DOHH2 (cell line): ENCODE results near the gene CFAP221.

ENCODE experiments used
- CTCF ChIP-seq: fragments of 200-600 bp; sonication (generic); IDR thresholded peaks from one replicate; pipeline ENCODE4 v1.5.1; 2014; ENCODE audit warnings: antibody characterized with exemption, mild to moderate bottlenecking, low read depth, low read length; ENCODE audit not compliant: poor library complexity, severe bottlenecking
- EZH2phosphoT487 ChIP-seq: fragments of 200-600 bp; sonication (generic); IDR thresholded peaks from 2 replicates; pipeline ENCODE4 v1.6.1; 2017; ENCODE audit warnings: borderline replicate concordance, mild to moderate bottlenecking, antibody characterized with exemption, low read length, moderate library complexity, mixed read lengths

GRCh38 chr2:119584469-119584868, 40.2 kb downstream of the CFAP221 start:
- TF ChIP-seq CTCF (no peak), EZH2phosphoT487 (no peak)
